ENCODE data around the gene MKNK2. TPM values are rescaled to one million over a fixed set of nuclear protein-coding genes. Genes with fewer than 3 reads are reported as not detected.

The MKNK2 gene
- total and polyA plus RNA-seq, 2 donors (not counting 1 experiment from before 2014, with no cell fraction given) = 440 to 777 TPM

DNA sequence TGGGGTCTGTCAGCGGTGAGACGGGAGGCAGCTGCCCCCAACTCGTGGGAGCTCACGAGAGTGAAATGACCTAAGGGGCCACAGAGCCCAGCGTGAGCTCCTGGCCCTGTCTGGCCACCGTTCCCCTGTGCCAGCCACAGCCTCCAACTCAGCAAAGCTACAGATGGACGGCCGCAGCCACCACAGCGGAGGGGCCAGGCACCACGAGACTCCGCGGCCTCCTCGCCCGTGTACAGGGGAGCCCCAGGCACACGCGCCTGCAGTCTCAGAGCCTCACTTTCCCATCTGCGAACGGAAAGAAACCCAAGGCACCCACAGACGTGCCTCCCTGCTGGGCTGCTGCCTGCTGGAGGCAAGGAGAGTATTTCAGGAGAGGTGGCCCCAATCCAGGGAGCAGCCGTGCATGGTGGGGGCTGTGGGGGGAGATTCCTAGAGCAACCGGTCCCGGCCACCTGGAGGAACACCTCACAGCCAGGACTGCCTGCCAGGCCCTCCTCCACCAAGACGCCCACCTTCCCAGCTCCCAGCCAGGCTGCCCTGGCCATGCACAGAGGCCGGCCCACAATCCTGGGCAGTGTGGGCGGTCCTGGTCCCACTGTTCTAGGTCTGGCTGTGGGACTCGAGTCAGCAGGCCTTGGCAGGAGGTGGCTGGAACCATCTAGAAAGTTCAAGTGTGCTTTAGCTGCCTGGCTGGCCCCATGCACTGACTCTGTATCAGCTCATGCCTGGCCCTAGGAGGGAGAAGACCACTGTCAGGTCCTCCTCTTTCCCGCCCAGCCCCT, 1.9 kb downstream of the MKNK2 start:
- WGBS (ENCODE audit: insufficient coverage) = 73% methylated on average over 26 of the region's 27 CpGs
- intact Hi-C loops (cut with micrococcal nuclease) = no loop called here
- no peaks in the 10 kb centered on the region for H3K27me3 ChIP-seq (replicated peaks in 1 of 4; ENCODE audit: control extremely low read depth in 1 of 4, control insufficient read depth in 3 of 4, insufficient read depth in 4 of 4, low read length in 3 of 4)
- peaks cover 66% of the 10 kb centered on the region for H3K79me2 ChIP-seq (ENCODE audit: control insufficient read depth, insufficient read depth, low read length)
- Mint-ChIP-seq H3K4me3 (peak overlapping the region; percentile 99), H3K4me1 (peaks cover 68% of the 10 kb centered on the region), H3K27me3 (no peaks in the 10 kb centered on the region), H3K27ac (peak overlapping the region; percentile 98), H3K9me3 (ENCODE audit: insufficient read depth) (no peaks in the 10 kb centered on the region)
- peaks cover 83 to 87% of the 10 kb centered on the region in 2 donors for H3K4me1 ChIP-seq (ENCODE audit: control insufficient read depth in 2 of 2, insufficient read depth in 2 of 2, low read length in 2 of 2)
- ATAC-seq (ENCODE audit: low read depth) (no peak), DNase-seq (peak; percentile 40)
- no peak for TF ChIP-seq EZH2 (IDR thresholded peaks at IDR 0.05; ENCODE audit: borderline replicate concordance, insufficient read depth, low read depth, low read length, poor library complexity, severe bottlenecking)
- TF ChIP-seq, protein P1, sequence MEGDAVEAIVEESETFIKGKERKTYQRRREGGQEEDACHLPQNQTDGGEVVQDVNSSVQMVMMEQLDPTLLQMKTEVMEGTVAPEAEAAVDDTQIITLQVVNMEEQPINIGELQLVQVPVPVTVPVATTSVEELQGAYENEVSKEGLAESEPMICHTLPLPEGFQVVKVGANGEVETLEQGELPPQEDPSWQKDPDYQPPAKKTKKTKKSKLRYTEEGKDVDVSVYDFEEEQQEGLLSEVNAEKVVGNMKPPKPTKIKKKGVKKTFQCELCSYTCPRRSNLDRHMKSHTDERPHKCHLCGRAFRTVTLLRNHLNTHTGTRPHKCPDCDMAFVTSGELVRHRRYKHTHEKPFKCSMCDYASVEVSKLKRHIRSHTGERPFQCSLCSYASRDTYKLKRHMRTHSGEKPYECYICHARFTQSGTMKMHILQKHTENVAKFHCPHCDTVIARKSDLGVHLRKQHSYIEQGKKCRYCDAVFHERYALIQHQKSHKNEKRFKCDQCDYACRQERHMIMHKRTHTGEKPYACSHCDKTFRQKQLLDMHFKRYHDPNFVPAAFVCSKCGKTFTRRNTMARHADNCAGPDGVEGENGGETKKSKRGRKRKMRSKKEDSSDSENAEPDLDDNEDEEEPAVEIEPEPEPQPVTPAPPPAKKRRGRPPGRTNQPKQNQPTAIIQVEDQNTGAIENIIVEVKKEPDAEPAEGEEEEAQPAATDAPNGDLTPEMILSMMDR (IDR thresholded peaks at IDR 0.05) = no peak
- H2AFZ ChIP-seq (ENCODE audit: insufficient read depth, low read depth, low read length, poor library complexity, severe bottlenecking) = no peak overlapping the region
- peaks cover 0 to 54% of the 10 kb centered on the region in 2 experiments for H3K36me3 ChIP-seq (replicated peaks in 1 of 2; ENCODE audit: control extremely low read depth in 1 of 2, control insufficient read depth in 1 of 2, extremely low read depth in 1 of 2, insufficient read depth in 2 of 2, low read length in 1 of 2)
- peak overlapping the region; percentile 92 to 98 for H3K27ac ChIP-seq (ENCODE audit: low read length in 2 of 2)
- H3K4me3 ChIP-seq (ENCODE audit: control extremely low read depth in 1 of 5, extremely low read depth in 1 of 5, insufficient read depth in 1 of 5, low read depth in 2 of 5, low read length in 4 of 5) = peak overlapping the region; percentile 40 to 98 (median 94)
- peak overlapping the region; percentile 78 for H3K9ac ChIP-seq (ENCODE audit: low read length)
- peaks cover 67% of the 10 kb centered on the region for H4K20me1 ChIP-seq (ENCODE audit: control insufficient read depth, insufficient read depth, low read length, poor library complexity, severe bottlenecking)
- ChIA-PET CTCF (interaction anchor here (1.2 to 2.0 kb wide), 4 partner anchors 38 to 48 kb away, joined by 3 to 10 read pairs (median 4); partner anchors contain the start of gene IZUMO4), POLR2A (interaction anchor here (0.5 to 8.2 kb wide), 12 partner anchors 9 to 116 kb away, joined by 3 to 111 read pairs (median 4); partner anchors contain the start of genes IZUMO4 and MOB3A)
- peak overlapping the region; percentile 92 for H3K4me2 ChIP-seq (replicated peaks; ENCODE audit: low read depth, low read length, poor library complexity, severe bottlenecking)
- no peaks in the 10 kb centered on the region for H3K9me3 ChIP-seq (ENCODE audit: control extremely low read depth in 1 of 3, control insufficient read depth in 2 of 3, insufficient read depth in 1 of 3, low read length in 2 of 3)

Measured in B cell (primary cell).